IMR-90 (cell line): ENCODE data around the gene AMPD3.

ENCODE experiments used
- CTCF ChIP-seq: conservative IDR thresholded peaks from 2 replicates; pipeline ENCODE4 v1.5.1; 2012; ENCODE audit warnings: mild to moderate bottlenecking, low read depth, low read length, improper control_type of control experiment
- ELK1 ChIP-seq: fragments of 150-350 bp; IDR thresholded peaks from 2 replicates; pipeline ENCODE4 v1.6.1; 2016; ENCODE audit warnings: low read depth, mild to moderate bottlenecking, low read length, moderate library complexity, borderline replicate concordance
- FOS ChIP-seq: fragments of 150-350 bp; IDR thresholded peaks from 2 replicates; pipeline ENCODE4 v1.6.1; 2016; ENCODE audit warnings: low read depth, low read length

GRCh38 chr11:10460611-10461275, 5.7 kb downstream of the AMPD3 start:
- TF ChIP-seq ELK1 = no peak
- no peak for TF ChIP-seq CTCF
- no peak for TF ChIP-seq FOS
